ENCODE results near the gene VAMP5.
"Not testable (repeated sequence)": the region's sequence is repeated elsewhere in the genome, so short reads cannot be mapped to it uniquely, and the experiment has no call there.

The VAMP5 gene

GRCh38 chr2:85584857-85585780 lies 888 bp downstream of the VAMP5 start:
- peak; percentile 27 for DNase-seq

- DNase-seq: peak; percentile 76
These were observed 1.5 kb downstream of the VAMP5 start for GRCh38 chr2:85585781-85586105.

GRCh38 chr2:85588236-85588635 lies 4.0 kb downstream of the VAMP5 start:
- DNase-seq: no peak

- DNase-seq: no peak
These were observed 4.4 kb downstream of the VAMP5 start for GRCh38 chr2:85588645-85589044.

GRCh38 chr2:85589181-85589580 lies 5.0 kb downstream of the VAMP5 start:
- DNase-seq: no peak

DNA sequence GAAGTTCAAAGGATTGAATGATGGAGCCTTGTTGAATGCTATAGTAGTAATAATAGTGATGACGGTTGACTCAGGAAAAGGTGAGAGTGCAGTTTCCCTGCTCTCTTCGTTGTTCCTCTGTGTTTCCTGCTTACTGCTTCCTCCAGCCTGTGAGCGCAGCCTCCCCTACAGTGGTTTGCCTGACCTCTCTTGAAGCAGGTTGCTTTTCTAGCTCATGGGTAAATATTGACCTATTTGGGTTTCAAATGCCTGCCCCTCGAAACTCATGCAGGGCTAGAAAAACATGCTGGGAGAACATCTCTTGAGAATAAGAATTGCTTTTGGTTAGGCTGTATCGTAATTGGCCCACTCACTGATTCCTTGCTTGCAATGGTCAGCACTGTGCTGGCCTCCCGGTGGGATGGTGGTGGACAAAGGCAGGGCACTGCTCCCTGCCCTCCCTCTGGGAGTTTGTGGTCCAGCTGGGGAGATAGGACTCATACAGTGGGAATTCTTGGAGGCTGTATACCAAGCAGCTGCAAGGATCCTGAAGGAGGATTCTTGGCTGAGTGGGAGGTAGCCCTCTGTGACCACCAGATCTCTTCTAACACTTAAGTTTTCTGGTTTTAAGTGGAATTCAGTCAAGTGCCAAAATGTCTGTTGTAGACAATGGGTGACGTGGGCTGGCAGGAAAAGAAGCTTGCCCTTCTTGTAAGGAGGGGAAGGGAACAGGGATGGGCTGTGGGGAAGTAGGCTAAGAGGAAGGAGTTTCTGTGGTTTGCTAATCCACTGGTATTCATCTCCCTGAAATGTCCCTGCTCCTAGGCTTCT lies 6.0 kb downstream of the VAMP5 start:
- DNase-seq: peak; percentile 79

- DNase-seq: peak; percentile 16
These were observed 6.7 kb downstream of the VAMP5 start for GRCh38 chr2:85590950-85591349.

- DNase-seq: no peak
These were observed 7.3 kb downstream of the VAMP5 start for GRCh38 chr2:85591563-85591962.

GRCh38 chr2:85592299-85592698 lies 8.1 kb downstream of the VAMP5 start:
- DNase-seq: not testable (repeated sequence)

DNA sequence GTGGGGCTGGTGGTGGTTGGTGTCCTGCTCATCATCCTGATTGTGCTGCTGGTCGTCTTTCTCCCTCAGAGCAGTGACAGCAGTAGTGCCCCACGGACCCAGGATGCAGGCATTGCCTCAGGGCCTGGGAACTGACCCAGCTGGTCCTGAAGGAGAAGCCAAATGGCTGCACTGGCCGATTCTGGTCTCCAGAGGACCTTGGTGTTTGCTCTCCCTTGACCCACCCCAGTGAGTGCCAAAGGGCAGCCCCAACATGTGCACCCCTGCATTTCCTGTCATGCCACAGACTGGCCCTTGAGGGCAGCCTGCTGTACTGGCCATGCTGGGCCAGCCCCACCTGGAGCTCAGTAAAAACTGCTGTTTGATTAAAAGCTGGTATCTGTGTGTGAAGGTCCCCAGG lies 8.8 kb downstream of the VAMP5 start:
- no peak for DNase-seq

DNA sequence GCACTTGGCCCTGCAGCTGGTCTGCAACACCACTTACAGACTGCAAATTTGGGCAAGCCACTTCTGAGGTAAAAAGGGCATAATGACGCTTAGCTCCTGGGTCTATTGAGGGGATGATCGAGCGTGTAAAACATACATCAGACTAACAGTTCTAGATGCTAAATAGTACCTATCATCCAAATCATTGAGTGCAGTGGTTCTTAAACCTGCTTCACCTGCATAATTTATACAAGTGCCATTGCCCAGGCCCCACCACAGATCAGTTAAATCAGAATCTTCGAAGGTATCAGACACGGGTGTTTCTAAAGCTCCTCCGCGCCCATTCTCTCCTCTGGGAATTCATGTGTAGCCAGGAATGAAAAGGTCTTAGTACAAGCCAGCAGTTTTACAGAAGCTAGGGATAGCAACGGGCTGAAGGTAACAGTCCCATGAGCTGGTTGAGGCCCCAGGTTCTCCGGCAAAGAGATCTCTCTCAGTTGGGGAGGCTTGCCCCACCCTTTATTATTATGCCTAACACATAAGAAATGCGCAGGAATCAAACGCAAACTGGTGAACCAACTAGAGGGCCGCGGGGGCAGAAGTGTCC lies 10.6 kb downstream of the VAMP5 start:
- DNase-seq: no peak

DNA sequence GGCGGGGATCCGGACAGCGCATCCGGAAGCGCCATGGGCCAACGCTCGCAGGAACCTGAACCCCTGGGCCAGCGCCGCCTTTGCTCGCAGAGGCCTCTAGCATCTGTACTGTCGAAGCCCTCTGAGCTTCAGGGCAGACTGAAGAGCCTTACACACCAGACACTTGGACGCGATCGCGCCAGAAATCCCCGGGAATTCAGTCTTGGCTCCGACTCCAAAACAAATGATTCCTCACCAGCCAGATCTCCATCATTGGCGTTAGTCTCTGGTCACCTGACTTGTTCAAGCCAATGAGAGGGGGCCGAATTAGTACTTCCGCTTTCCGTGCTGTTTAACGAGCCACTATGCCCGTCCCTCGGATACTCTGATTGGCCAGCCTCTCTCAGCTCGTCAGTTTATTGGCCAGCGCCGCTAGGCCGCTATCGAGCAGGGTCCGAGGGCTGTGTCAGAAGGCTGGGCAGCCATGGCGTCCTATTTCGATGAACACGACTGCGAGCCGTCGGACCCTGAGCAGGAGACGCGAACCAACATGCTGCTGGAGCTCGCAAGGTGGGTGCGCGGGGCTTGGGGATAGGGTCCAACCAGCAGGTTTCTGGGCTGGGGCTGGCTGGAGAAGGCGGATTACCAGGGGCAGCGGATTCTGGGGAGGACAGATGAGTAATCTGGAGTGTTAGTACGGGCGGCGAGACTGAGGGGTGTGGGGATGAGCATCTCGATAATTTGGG lies 11.2 kb downstream of the VAMP5 start, which contains the start of gene RNF181:
Gene RNF181, plus strand, starts transcription at position 445 of the 725 bp plus-strand sequence. Its CDS starts 19 bp downstream, at position 464.
- DNase-seq: peak; percentile 99

DNA sequence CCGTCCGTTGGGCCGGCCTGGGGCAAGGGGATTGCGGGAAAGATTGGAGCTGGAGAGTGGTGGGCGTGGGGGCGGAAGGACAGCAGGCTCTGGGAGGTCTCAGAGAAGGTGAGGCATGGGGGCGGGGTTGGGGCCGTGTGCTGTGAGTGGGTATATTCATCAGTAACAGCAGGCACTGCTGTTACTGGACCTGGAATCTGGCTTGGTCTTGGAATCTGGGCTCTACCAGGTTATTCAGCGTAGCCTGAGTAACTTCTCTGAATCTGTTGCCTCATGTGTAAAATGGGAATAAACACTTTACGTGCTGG lies 11.7 kb downstream of the VAMP5 start:
- DNase-seq: no peak

DNA sequence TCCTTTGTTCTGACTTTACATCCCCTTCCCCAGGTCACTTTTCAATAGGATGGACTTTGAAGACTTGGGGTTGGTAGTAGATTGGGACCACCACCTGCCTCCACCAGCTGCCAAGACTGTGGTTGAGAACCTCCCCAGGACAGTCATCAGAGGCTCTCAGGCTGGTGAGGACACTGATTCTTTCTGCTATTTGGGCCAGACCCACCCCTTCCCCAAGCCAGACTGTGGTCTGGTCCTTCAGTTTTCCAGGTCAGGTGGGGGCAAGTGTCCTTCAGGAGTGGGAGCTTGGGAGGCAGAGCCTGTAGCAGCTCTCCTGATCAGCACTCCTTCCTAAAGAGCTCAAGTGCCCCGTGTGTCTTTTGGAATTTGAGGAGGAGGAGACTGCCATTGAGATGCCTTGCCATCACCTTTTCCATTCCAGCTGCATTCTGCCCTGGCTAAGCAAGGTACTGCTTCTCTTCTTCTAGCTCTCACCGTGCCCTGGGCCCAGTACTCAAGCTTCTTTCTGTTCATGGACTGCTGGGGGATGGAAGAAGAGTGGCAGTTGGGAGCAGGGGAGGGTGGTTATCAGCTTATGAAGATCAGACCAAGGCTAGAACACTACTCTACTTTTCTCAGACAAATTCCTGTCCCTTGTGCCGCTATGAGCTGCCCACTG lies 12.4 kb downstream of the VAMP5 start:
- DNase-seq: no peak

DNA sequence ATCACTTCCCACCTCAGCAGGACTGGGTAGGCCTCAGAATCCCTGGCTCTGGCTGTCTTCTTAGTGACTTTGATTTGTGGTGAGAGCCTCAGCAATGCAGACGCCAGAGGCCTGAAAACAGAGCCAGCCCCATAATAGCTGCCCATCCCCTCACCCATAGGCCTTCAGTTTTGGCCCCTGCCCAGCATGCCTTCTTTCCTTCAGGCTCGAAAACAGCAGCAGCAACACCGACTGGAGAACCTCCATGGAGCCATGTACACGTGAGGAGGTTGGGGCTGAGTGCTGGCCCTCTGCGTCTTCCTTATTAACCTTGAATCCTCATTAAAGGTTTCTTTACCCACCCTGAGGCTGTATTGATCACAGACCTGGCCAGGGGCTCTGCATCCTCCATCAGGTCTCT lies 13.0 kb downstream of the VAMP5 start:
- no peak for DNase-seq

DNA sequence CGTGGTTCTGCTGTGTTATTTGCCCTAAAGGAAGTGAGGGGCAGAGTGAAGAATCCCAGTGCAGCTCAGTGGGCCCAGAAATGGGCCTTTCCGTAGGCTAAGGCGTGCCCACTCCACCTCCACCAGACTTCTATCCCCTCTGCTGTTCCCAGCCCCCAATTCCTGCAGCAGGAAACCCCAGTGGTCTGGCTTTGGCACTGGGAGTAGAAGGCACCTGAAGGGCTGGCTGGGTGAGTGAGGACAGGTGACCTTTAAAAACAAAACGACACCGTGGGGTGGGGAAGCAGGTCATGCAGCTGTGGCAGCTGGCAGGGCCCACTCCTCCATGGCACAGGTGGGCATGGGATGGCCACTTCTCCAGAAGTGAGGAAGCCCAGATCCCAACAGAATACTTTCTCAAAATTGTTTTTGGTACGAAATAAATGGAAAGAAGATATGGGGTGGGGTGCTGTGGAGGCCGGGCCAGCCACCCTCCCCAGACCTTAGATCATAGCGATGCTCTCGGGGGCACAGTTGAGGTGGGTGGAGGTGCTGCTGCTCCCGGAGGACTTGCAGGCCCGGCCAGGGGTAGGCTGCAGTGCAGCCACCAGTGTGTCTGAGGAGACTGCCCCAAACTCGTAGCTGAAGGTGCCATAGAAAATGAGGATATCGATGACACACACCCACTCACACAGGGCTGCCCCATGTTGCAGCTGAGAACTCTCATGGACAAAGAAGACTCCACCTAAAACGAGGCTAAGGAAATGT lies 14.5 kb downstream of the VAMP5 start:
- no peak for DNase-seq

DNA sequence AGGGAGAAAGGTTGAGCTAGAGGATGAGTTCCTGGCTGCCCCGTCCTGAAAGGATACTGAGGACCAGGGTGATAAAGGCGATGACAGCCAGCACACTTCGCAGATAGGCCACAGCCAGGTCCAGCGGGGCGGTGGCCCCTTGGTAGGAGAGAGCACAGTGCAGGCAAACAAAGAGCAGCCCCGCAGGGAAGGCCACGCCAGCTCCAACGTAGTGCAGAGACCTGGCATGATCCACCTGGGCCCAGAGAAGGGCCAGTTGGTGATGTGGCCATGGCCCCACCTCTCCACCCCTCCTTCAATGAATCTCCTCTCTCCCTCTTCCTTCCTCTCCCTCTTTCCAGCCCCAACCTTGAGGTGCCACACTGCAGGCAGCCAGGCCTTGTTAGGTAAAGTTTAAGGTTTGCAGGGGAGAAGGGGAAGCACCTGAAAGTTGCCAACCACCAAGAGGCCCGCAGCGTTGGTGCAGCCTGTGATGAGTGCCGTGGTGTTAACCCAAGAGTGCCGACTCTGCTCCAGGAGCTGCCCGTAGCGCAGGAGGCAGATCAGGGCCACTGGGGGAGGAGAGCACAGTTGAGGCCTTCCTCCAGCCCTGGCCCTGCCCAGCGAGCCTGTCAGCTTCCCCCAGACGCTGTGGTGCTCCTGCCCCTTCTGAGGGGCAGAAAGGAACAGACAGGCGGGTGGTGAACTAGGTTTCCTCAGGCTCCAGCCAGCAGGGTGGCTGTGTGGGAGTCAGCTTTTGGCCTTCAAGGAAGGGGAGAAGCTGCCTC lies 15.4 kb downstream of the VAMP5 start:
- no peak for DNase-seq

- DNase-seq: no peak
These were observed 16.0 kb downstream of the VAMP5 start for GRCh38 chr2:85600235-85600575.

DNA sequence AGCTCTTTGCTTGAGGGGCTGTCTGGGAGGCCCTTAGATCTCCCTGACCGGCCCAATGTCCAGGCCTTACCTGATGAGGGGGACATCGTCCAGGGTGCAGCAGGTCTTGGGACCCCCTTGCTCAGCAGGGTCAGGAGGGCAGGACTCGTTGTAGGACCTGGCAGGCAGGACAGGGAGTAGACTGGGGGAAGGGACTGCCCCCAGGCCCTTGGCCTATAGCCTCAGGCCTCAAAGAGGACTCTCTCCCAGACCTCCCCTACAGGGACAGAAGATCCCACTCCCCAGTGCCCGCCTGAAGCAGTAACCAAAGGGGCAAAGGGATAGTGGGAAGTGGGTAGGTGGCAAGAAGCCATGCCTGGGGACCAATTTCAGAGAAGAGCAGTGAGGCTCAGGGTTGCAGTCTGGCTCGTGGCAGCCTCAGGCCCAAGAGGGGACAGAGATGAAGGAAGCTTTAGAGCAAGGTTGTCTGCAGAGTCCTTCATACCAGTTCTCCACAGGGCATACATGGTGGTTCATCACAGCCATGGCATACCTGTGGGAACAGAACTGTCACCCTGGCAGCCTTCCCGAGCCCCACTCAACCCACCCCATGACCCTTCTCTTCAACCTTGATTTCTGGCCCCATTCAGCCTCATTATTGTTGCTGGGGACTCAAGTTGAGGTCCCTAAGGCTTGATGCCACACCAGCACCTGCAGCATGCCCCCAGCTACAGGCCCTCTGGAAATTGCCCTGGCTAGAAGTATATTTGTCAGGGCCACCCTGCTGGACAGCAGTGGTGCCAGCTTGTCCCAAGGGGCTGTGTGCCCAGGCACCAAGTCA lies 16.9 kb downstream of the VAMP5 start:
- DNase-seq: no peak
